Activated CD4-positive, alpha-beta T cell treated with anti-CD3 and anti-CD28 coated beads for 24 hours (primary cell): ENCODE data around the gene B3GAT1.

Experiments used
- DNase-seq, 2 donors: peaks; one replicate each; pipeline ENCODE4 v3.0.0-alpha.2; 2020; ENCODE audit warnings: low read depth in 2 of 2

B3GAT1 gene

GRCh38 chr11:134337051-134337450 is 75.0 kb downstream of the B3GAT1 start:
- no peak for DNase-seq

GRCh38 chr11:134334796-134335571 is 77.1 kb downstream of the B3GAT1 start:
- no peak for DNase-seq

GRCh38 chr11:134333946-134334345 is 78.1 kb downstream of the B3GAT1 start:
- no peak for DNase-seq

DNA sequence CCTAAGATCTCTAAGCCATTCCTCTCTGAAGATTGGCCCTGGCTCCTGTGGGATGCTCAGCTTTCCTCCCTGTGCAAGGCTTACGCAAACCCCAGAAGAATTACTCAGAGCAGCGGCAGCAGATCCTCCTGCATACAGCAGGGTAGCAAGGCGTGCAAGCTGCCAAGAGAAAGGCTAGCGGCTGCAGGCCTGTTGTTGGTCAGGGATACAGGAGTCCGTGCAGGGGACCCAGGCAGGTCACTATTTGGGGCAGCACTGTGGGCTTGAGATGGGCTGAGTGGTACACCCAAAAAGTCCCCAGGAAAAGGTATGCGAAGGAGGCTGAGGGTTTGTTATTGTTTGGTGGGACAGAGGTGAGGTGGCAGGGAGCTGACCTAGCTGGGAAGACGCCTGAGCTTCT is 78.7 kb downstream of the B3GAT1 start:
- no peak for DNase-seq

- no peak for DNase-seq
Measured at GRCh38 chr11:134332782-134333181, 79.3 kb downstream of the B3GAT1 start.

- DNase-seq: peak in 1 of 2 donors; percentile 13
Measured at GRCh38 chr11:134332189-134332631, 79.8 kb downstream of the B3GAT1 start.

GRCh38 chr11:134331354-134332188 is 80.5 kb downstream of the B3GAT1 start, which contains the start of gene GLB1L2:
GLB1L2 (plus strand) TSS chr11:134331988; CDS start chr11:134332062, 74 bp downstream.
- DNase-seq: peak; percentile 58 to 65

DNA sequence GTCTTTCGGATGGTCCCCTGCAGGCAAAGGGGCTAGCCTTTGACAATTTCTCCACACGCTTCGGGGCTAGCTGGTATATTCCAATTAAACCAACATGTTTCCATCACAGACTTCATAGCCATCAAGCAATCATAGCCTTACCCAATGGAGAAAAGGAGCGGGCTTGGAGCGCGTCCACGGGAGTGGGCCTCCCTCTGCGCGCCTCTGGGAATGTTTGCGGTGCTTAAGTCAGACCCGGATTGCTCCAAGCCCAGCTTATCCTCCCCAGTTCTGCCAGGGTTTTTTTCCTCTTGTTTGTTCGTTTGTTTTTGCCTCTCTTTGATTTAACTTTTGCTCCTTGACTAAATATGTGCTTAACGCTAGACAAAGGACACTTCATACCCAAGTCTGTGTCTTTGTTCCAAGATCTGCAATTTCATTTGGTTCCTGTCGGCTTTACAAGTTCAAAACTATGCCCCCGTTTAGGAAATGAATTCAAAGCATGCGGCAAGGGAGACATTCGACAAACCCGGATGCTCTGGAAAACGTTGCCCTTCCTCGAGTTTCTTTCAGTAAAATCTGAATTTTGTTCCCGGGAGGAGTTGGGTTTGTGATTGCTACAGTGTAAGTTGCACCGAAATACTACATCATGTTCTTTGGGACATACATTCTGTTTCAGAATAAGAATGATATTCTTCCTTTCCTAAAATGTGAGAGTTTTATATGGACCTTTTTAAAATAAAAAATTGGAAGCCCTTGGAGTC is 81.3 kb downstream of the B3GAT1 start:
- DNase-seq: no peak
